Fibroblast of the aortic adventitia (primary cell): ENCODE data around the gene EID2B. TPM values are rescaled to one million over a fixed set of nuclear protein-coding genes. Genes with fewer than 3 reads are reported as not detected.
A peak's percentile ranks its signal among the peaks of the same experiment; 100 is the strongest.

Experiments
- DNase-seq: peaks from one replicate; pipeline ENCODE4 v3.0.0-alpha.2; 2010; ENCODE audit warnings: low read depth
- H3K4me3 ChIP-seq: 2 replicates; pipeline ENCODE4 v1.5.1; 2011; ENCODE audit warnings: low read depth, mild to moderate bottlenecking, control low read depth, low read length, moderate library complexity
- total RNA-seq: library from RNA; depleted of rRNA; stranded (reverse); fragments of >200 nt; gene quantifications from 2 replicates; pipeline ENCODE4 v1.2.3, GENCODE V29; 2012; ENCODE audit warnings: low replicate concordance
- TF ChIP-seq, protein P1 (sequence below): IDR thresholded peaks from 2 replicates; pipeline ENCODE4 v1.5.1; 2011; ENCODE audit warnings: mild to moderate bottlenecking, low read length, control low read depth, inconsistent platforms; ENCODE audit not compliant: insufficient read depth

Gene EID2B
- total RNA-seq, 1 donor, result 3.3 TPM

DNA sequence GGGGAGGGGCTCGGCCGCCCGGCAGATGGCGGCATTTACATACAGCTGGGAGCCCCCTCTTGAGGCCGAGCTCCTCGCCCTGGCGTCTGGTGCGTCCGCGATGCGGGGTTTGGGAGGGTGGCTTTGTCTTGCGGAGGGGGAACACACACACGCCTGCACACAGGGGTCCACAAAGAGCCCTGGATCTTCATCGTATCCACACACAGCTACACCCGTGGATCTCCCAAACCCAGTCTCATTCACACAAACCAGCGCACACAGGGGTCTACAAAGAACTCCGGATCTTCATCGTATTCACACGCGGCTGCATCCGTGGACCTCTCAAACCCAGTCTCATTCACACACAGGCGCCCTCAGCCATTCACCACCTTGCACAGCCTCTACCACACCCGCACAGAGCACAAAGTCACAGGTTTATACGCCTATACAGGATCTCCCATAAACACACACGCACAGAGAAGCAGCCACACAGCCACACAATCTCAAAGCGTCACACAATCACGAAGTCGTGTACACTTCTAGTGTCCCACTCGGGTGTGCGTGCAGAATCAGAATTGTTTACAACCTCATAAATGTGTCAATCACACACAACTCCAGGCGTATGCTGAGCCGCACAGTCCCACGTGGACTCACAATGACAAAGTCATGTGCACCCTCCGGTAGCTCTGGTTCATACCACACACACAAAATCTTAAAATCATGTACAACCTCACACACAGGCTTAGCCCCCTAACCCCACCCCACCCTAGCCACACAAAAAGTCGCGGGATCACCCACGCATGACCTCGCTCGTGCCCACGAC is 34.5 kb downstream of the EID2B start:
- TF ChIP-seq, protein P1, sequence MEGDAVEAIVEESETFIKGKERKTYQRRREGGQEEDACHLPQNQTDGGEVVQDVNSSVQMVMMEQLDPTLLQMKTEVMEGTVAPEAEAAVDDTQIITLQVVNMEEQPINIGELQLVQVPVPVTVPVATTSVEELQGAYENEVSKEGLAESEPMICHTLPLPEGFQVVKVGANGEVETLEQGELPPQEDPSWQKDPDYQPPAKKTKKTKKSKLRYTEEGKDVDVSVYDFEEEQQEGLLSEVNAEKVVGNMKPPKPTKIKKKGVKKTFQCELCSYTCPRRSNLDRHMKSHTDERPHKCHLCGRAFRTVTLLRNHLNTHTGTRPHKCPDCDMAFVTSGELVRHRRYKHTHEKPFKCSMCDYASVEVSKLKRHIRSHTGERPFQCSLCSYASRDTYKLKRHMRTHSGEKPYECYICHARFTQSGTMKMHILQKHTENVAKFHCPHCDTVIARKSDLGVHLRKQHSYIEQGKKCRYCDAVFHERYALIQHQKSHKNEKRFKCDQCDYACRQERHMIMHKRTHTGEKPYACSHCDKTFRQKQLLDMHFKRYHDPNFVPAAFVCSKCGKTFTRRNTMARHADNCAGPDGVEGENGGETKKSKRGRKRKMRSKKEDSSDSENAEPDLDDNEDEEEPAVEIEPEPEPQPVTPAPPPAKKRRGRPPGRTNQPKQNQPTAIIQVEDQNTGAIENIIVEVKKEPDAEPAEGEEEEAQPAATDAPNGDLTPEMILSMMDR, result peak; percentile 40
- DNase-seq, result peak; percentile 20
- peak overlapping the region; percentile 31 for H3K4me3 ChIP-seq

DNA sequence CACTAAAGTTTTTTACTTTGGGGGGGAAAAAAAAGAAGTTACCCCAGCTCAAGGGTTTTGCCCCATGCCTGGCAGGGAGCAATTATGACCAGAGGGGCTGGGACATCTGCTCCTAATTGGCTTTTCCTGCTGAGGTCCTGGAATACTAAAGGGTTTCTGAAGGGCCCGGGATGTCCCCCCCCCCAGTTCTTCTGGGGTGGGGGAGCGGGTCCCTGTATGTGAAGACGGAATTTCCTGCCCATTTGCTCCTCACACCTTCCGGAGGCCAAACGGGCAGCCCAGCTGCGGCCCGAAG is 35.0 kb downstream of the EID2B start:
- no peak for DNase-seq
- TF ChIP-seq, protein P1, result no peak
- H3K4me3 ChIP-seq, result no peak overlapping the region

DNA sequence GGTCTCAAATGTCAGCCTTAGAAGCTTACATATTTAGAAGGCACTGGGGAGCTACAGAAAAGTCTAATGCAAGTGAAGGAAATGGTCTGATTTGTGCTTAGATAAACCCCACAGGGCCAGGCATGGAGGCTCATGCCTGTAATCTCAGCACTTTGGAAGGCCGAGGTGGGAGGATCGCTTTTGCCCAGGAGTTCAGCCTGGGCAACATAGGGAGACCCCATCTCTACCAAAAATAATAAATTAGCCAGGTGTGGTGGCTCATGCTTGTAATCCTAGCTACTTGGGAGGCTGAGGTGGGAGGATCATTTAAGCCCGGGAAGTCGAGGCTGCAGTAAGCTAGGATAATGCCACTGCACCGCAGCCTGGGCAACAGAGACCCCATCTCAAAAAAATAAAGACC is 36.6 kb downstream of the EID2B start:
- no peak overlapping the region for H3K4me3 ChIP-seq
- TF ChIP-seq, protein P1, result no peak
- DNase-seq, result no peak

GRCh38 chr19:39494661-39495060 is 38.0 kb downstream of the EID2B start:
- TF ChIP-seq, protein P1, result no peak
- no peak overlapping the region for H3K4me3 ChIP-seq
- no peak for DNase-seq

DNA sequence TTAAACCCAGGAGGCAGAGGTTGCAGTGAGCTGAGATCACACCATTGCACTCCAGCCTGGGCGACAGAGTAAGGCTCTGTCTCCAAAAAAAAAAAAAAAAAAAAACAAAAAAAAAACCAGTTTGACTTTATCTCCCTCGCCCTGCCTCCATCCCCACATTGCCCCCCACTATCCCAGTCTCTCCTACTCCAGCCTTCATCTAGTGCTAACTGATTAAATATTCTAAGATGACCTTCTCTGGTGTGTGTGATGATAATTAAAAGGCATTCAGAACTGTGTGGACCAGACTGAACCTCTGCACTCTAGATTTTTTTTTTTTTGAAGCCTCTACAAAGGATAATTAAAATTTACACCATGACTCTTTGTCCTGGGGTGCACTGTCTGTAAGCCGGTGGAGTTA is 39.9 kb downstream of the EID2B start:
- no peak overlapping the region for H3K4me3 ChIP-seq
- TF ChIP-seq, protein P1, result no peak
- DNase-seq, result no peak

GRCh38 chr19:39492225-39492624 is 40.4 kb downstream of the EID2B start:
- TF ChIP-seq, protein P1, result no peak
- no peak overlapping the region for H3K4me3 ChIP-seq
- no peak for DNase-seq

DNA sequence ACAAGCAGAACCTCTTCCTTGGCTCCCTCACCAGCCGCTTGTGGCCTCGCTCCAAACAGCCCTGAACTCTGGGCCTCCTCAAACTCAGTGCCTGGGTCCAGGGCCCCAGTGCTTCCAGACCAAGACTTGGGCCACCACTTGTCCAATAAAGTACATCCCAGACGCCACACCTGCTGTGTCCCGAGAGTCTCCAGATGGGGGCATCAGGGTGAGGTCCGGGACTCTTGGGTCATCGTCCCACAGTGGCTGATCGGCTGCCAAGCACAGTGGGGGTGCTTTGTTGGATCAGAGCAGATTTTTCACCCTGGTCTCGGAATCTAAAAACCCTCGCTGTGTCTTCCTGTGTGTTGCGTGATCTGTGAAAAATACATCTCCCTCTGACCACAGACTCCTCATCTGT is 42.9 kb downstream of the EID2B start:
- H3K4me3 ChIP-seq, result no peak overlapping the region
- no peak for DNase-seq
- TF ChIP-seq, protein P1, result no peak
